A673 (cell line): ENCODE measurements around the gene MARK3. TPM values are rescaled to one million over a fixed set of nuclear protein-coding genes. Genes with fewer than 3 reads are reported as not detected.

ENCODE experiments used
- BruUV-seq: library from RNA; stranded (reverse); fragments of 400-500 nt; replicated peaks from 2 replicates; lab custom pipeline; 2021; lab: Mats Ljungman, UMichigan
- CTCF ChIA-PET: fragments of 300-600 bp; sonication (Branson Sonifier 250); formaldehyde crosslinking; loops from one replicate; lab custom pipeline; 2022; ENCODE audit warnings: antibody characterized with exemption; lab: Charles Lee
- POLR2A ChIA-PET: fragments of 300-600 bp; sonication (Branson Sonifier 250); formaldehyde crosslinking; loops from one replicate; lab custom pipeline; 2022; ENCODE audit warnings: antibody characterized with exemption; ENCODE audit not compliant: low non-redundant PET; lab: Charles Lee
- DNase-seq: peaks from one replicate; pipeline ENCODE4 v3.0.0-alpha.2; 2015; ENCODE audit warnings: low spot score
- H3K27ac ChIP-seq: fragments of 200-600 bp; sonication (generic); 2 replicates; pipeline ENCODE4 v1.5.1; 2016; ENCODE audit warnings: mixed run types, low read depth, mild to moderate bottlenecking, mixed read lengths, antibody characterized with exemption, low read length; ENCODE audit not compliant: poor library complexity, severe bottlenecking
- H3K27me3 ChIP-seq: fragments of 200-600 bp; sonication (generic); replicated peaks from 2 replicates; pipeline ENCODE4 v1.6.1; 2017; ENCODE audit warnings: mixed run types, low read depth, mild to moderate bottlenecking, mixed read lengths, antibody characterized with exemption, low read length; ENCODE audit not compliant: insufficient read depth, poor library complexity
- H3K36me3 ChIP-seq: fragments of 200-600 bp; sonication (generic); 2 replicates; pipeline ENCODE4 v1.6.1; 2016; ENCODE audit warnings: mixed run types, mild to moderate bottlenecking, mixed read lengths, antibody characterized with exemption, low read length; ENCODE audit not compliant: insufficient read depth, poor library complexity, severe bottlenecking
- H3K4me1 ChIP-seq: fragments of 200-600 bp; sonication (generic); 2 replicates; pipeline ENCODE4 v1.6.1; 2017; ENCODE audit warnings: mixed run types, mild to moderate bottlenecking, mixed read lengths, antibody characterized with exemption, low read length; ENCODE audit not compliant: insufficient read depth, poor library complexity, severe bottlenecking
- H3K4me3 ChIP-seq: fragments of 200-600 bp; sonication (generic); 2 replicates; pipeline ENCODE4 v1.5.1; 2016; ENCODE audit warnings: low read depth, mixed run types, mild to moderate bottlenecking, mixed read lengths, low read length; ENCODE audit not compliant: poor library complexity, severe bottlenecking
- H3K9me3 ChIP-seq: fragments of 200-600 bp; sonication (generic); 2 replicates; pipeline ENCODE4 v1.6.1; 2016; ENCODE audit warnings: mixed run types, low read depth, mild to moderate bottlenecking, mixed read lengths, antibody characterized with exemption, low read length; ENCODE audit not compliant: poor library complexity, severe bottlenecking
- CTCF ChIP-seq: fragments of 300-800, 200-600 bp; sonication (generic); conservative IDR thresholded peaks from 2 replicates; pipeline ENCODE4 v1.5.1; 2017; ENCODE audit warnings: low read depth, mild to moderate bottlenecking, antibody characterized with exemption, low read length, moderate library complexity, mixed read lengths
- EZH2 ChIP-seq: fragments of 200-600 bp; sonication (generic); IDR thresholded peaks from 2 replicates; pipeline ENCODE4 v1.6.1; 2017; ENCODE audit warnings: borderline replicate concordance, low read depth, mild to moderate bottlenecking, mixed read lengths, antibody characterized with exemption, low read length; ENCODE audit not compliant: poor library complexity, severe bottlenecking
- intact Hi-C: fragments of 100-400 bp; cut with micrococcal nuclease; formaldehyde crosslinking; loops from one replicate; pipeline ENCODE4 v1.10.0; 2022; ENCODE audit not compliant: unreplicated experiment
- total RNA-seq: library from RNA; stranded (reverse); gene quantifications from 2 replicates; pipeline ENCODE4 v1.2.3, GENCODE V29; 2021

MARK3 gene
- total RNA-seq, 1 experiment from 2014 or later = 94.4 TPM

- Histone ChIP-seq H3K9me3 (no peaks in the 10 kb centered on the region), H3K4me1 (no peaks in the 10 kb centered on the region), H3K27ac (no peak overlapping the region), H3K27me3 (no peaks in the 10 kb centered on the region), H3K4me3 (no peak overlapping the region), H3K36me3 (no peaks in the 10 kb centered on the region)
- no peak for DNase-seq
- BruUV-seq = no TSS peak
- TF ChIP-seq CTCF (no peak), EZH2 (no peak)
- CTCF ChIA-PET = interaction anchor here (0.7 kb wide), 1 partner anchor 397 kb away, joined by 3 read pairs; no protein-coding TSS in a partner anchor
- POLR2A ChIA-PET = interaction anchor here (1.0 kb wide), 1 partner anchor 36 kb away, joined by 3 read pairs; the partner anchor contains the start of gene EIF5
- intact Hi-C loops = no loop called here
Observed at GRCh38 chr14:103370087-103370486, 15.1 kb upstream of the MARK3 start.

- CTCF ChIA-PET = no interaction called here
- Histone ChIP-seq H3K4me3 (no peak overlapping the region), H3K4me1 (no peaks in the 10 kb centered on the region), H3K9me3 (no peaks in the 10 kb centered on the region), H3K36me3 (no peaks in the 10 kb centered on the region), H3K27me3 (no peaks in the 10 kb centered on the region), H3K27ac (no peak overlapping the region)
- BruUV-seq = no TSS peak
- DNase-seq = no peak
- TF ChIP-seq CTCF = no peak
- no peak for TF ChIP-seq EZH2
- POLR2A ChIA-PET = no interaction called here
- intact Hi-C loops = no loop called here
Observed at GRCh38 chr14:103372017-103372416, 13.2 kb upstream of the MARK3 start.

GRCh38 chr14:103372552-103373304, 12.5 kb upstream of the MARK3 start:
- Histone ChIP-seq H3K36me3 (no peaks in the 10 kb centered on the region), H3K27ac (no peak overlapping the region)
- CTCF ChIA-PET = no interaction called here

More at GRCh38 chr14:103372552-103373304, 12.5 kb upstream of the MARK3 start:
- DNase-seq = no peak
- no peaks in the 10 kb centered on the region for H3K4me1 ChIP-seq
- no TSS peak for BruUV-seq
- POLR2A ChIA-PET = no interaction called here
- TF ChIP-seq CTCF (no peak), EZH2 (no peak)
- intact Hi-C loops = no loop called here
- no peaks in the 10 kb centered on the region for H3K27me3 ChIP-seq
- no peaks in the 10 kb centered on the region for H3K9me3 ChIP-seq
- no peak overlapping the region for H3K4me3 ChIP-seq
